Mesenteric fat pad (tissue), 1 donor: ENCODE data around the gene HOPX. TPM values are rescaled to one million over a fixed set of nuclear protein-coding genes. Genes with fewer than 3 reads are reported as not detected.
"Not testable (repeated sequence)": the region's sequence is repeated elsewhere in the genome, so short reads cannot be mapped to it uniquely, and the experiment has no call there.

Experiments used
- DNase-seq: peaks from one replicate; pipeline ENCODE4 v3.0.0-alpha.2; 2020; ENCODE audit warnings: low spot score
- total RNA-seq: library from RNA; stranded (reverse); fragmentation: NEBNext Ultra II Directional; extraction: Animal tissue kit (Norgen Biotek cat#: 25700); gene quantifications from one replicate; pipeline ENCODE4 v1.2.1, GENCODE V29; 2021
- donor health status: DM: yes; HTN: yes; CAD: no.

HOPX gene
- total RNA-seq, 1 donor from 2014 or later: 3.2 TPM

GRCh38 chr4:56630876-56631666 lies 50.0 kb downstream of the HOPX start:
- no peak for DNase-seq

- no peak for DNase-seq
Observed at GRCh38 chr4:56628592-56628991, 52.5 kb downstream of the HOPX start.

GRCh38 chr4:56627985-56628384 lies 53.1 kb downstream of the HOPX start:
- no peak for DNase-seq

GRCh38 chr4:56627375-56627774 lies 53.7 kb downstream of the HOPX start:
- DNase-seq: no peak

GRCh38 chr4:56626963-56627362 lies 54.1 kb downstream of the HOPX start:
- no peak for DNase-seq

- DNase-seq: no peak
Observed at GRCh38 chr4:56626420-56626819, 54.7 kb downstream of the HOPX start.

- DNase-seq: no peak
Observed at GRCh38 chr4:56622176-56622575, 58.9 kb downstream of the HOPX start.

- no peak for DNase-seq
Observed at GRCh38 chr4:56619816-56620215, 61.3 kb downstream of the HOPX start.

- no peak for DNase-seq
Observed at GRCh38 chr4:56619160-56619559, 61.9 kb downstream of the HOPX start.

GRCh38 chr4:56618734-56619133 lies 62.4 kb downstream of the HOPX start:
- DNase-seq: no peak

- DNase-seq: no peak
Observed at GRCh38 chr4:56613101-56613862, 67.8 kb downstream of the HOPX start.

- no peak for DNase-seq
Observed at GRCh38 chr4:56612282-56612681, 68.8 kb downstream of the HOPX start.

- DNase-seq: no peak
Observed at GRCh38 chr4:56611501-56611900, 69.6 kb downstream of the HOPX start.

- DNase-seq: not testable (repeated sequence)
Observed at GRCh38 chr4:56610170-56610569, 70.9 kb downstream of the HOPX start.

- DNase-seq: no peak
Observed at GRCh38 chr4:56607926-56608325, 73.2 kb downstream of the HOPX start.

GRCh38 chr4:56606385-56606784 lies 74.7 kb downstream of the HOPX start:
- DNase-seq: no peak

GRCh38 chr4:56605464-56605863 lies 75.6 kb downstream of the HOPX start:
- not testable (repeated sequence) for DNase-seq

- DNase-seq: no peak
Observed at GRCh38 chr4:56603297-56603696, 77.8 kb downstream of the HOPX start.
